Ureter (tissue), 1 donor: ENCODE measurements around the gene DCPS. TPM values are rescaled to one million over a fixed set of nuclear protein-coding genes. Genes with fewer than 3 reads are reported as not detected.
"Not testable (repeated sequence)": the region's sequence is repeated elsewhere in the genome, so short reads cannot be mapped to it uniquely, and the experiment has no call there.

Experiments
- DNase-seq: peaks from one replicate; pipeline ENCODE4 v3.0.0-alpha.2; 2020; ENCODE audit warnings: low spot score
- total RNA-seq: library from RNA; stranded (reverse); gene quantifications from one replicate; pipeline ENCODE4 v1.2.4, GENCODE V29; 2023
- donor health status: DM: yes; HTN: yes; CAD: no.

DCPS gene, protein sequence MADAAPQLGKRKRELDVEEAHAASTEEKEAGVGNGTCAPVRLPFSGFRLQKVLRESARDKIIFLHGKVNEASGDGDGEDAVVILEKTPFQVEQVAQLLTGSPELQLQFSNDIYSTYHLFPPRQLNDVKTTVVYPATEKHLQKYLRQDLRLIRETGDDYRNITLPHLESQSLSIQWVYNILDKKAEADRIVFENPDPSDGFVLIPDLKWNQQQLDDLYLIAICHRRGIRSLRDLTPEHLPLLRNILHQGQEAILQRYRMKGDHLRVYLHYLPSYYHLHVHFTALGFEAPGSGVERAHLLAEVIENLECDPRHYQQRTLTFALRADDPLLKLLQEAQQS
- 23.2 TPM for total RNA-seq

DNA sequence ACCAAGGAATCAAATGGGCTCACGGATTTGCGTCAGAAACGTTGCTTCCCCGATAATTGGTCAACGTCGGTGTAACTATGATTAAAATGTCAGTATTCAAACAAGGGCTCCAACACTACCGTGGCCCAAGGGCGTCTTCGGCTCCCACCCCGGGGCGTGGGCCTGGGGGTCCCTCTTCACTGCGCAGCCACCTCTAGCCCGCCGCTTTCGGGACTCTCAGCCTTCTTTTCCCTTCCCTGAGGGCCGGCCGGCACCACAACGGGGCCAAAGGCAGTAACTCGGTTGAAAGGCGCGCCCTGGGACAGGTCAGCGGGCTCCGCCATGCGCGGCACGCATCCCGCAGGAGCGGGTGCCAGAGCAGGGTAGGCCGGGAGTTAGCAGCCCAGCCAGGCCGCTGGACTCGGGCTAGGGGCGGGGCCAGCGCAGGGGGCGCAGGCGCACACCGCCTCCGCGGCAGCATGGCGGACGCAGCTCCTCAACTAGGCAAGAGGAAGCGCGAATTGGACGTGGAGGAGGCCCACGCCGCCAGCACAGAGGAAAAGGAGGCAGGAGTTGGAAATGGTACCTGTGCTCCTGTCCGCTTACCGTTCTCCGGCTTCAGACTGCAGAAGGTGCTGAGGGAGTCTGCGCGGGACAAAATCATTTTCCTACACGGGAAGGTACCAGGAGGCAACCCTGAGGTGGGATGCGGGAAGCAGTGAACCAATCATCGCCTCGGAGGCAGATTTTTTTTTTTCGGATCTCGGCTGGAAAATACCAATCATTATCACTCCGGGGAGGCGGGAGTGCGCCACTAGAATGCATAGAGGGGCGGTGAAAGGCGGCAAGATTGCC is at the start of gene DCPS:
TSS of gene DCPS (plus strand) at position 438 of the 834 bp plus-strand sequence. CDS start at position 459, 21 bp downstream.
- peak; percentile 90 for DNase-seq

DNA sequence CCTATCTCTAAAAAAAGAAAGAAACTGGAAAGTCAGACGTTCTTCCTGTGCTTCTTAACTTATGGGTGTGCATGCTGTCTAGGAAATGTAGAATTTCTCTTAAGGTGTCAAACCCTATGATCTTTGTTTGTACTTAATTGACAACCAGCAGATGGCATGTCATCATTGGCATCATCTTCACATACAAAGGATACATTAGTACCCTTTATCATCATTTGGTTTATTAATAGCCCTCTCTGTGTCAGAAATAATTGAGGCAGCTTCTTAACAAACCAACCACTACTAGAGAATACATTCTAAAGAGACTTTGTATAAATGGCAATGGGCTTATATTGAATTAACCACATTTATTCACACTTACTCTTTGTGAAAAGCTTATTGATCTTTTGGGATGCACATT is 49.0 kb upstream of the DCPS start:
- DNase-seq, result no peak

DNA sequence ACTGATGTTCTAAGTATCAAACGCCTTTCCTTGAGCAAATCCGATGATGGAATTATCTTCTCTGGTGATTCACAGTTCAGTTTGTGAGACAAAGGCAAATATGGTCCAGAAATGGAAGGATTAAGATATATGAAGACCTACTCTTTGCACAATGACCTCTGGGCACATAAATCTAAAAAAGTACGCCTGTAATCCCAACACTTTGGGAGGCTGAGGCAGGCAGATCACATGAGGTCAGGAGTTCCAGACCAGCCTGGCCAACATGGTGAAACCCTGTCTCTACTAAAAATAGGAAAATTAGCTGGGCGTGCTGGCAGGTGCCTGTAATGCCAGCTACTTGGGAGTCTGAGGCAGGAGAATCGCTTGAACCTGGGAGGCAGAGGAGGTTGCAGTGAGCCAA is 48.4 kb upstream of the DCPS start:
- DNase-seq, result not testable (repeated sequence)

DNA sequence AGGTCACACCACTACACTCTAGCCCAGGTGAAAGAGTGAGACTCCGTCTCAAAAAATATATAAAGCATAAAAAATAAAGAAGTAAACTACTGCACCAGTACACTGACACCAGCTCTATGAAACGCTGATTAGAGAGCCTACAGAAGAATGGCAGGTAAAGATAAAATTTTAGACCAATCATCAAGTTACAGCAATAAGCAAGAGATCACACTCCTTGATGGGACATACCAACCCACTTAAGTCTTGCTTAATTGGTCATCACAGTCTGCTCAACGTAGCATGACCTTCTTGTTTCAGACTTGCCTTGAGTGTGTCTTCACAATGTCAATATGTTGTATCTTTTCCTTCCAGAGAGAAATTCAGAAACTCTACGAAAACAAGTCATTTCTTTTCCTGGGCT is 47.6 kb upstream of the DCPS start:
- DNase-seq, result no peak

DNA sequence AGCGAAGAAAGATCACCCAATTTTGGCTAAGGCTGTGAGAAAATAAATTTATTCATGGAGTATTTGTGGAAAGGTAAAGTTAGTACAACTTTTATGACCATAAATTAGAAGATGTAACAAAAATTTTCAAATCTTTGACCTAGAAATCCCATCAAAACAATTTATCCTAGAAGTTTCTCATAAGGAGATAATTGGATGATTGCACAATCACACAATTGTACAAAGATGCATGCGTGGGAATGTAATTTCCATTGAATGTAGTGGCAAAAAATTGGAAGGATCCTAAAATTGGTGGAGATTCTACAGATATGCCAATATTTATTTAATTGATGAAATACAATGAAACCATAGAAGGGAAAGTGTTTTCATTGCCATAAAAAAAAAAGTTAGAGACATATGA is 46.7 kb upstream of the DCPS start:
- DNase-seq, result no peak

DNA sequence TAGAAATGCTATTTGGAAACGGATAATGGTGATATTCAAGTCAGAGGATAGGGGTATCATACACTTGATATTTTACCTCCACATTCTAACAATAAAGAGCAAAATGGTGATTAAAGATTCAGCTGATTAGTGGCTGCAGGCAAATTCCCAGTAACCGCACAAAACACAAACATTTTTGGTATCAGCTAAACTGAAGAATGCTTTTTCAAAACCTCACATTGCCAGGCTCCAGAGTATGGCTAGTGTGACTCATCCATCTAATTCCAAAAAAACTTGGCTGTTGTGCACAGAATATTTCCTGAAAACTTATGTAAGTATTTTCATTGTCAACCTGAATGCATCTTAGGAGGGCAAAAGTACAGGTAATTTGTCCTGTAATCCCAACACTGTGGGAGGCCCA is 46.1 kb upstream of the DCPS start:
- no peak for DNase-seq

DNA sequence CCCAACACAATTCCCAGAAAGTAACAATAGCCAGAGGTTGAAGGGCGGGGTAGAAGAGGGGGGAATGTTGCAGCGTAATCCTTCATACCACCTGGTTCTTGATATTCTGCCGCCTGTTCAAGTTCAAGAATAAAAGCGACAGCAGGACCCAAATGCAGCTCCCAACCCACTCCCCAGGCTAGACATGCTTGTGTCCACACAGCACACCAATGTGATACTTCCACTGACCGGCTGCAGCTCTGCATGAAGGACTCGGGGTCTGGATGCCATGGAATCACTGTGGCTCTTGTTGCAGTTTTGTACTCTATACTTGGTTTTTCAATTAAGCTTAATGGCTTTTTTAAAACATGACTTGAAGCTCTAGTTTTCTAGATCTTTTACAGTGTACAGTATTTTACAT is 41.6 kb upstream of the DCPS start:
- no peak for DNase-seq

DNA sequence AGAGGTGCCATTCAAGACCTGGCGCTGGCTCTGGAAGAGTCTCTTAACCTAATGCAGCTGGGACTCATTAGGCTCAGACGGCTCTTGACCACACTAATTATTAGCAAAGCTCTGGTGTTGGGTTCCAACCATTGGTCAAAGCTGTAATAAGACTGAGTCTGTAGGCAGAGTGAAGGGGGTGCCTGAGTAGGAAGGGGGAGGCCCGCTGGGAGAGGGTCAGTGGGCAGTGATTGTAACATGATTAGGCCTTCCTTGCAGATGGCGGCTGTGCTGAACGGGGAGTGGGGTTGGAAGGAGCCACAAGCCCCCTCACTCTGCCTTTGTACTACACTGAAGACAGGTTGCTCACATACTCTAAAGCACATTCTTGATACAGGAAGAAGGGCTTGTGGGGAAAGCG is 40.4 kb upstream of the DCPS start:
- DNase-seq, result no peak

DNA sequence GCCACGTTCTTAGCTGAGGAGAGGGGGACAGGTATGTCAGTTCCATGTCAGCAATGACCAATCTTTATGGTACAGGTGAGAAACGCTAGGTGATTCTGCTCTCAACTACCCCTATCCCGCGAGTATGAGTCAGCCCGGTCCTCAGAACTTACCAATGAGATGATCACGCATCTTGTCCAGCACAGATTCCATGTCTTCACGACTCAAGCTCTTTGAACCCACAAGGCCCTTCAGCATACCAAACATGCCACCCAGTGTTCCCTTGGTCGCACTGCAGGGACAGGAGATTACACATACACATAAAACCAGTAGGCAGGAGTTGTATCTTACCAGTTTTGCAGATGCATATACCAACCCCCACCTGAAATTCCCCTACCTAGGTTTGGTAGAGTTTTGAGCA is 38.0 kb upstream of the DCPS start:
- DNase-seq, result no peak

DNA sequence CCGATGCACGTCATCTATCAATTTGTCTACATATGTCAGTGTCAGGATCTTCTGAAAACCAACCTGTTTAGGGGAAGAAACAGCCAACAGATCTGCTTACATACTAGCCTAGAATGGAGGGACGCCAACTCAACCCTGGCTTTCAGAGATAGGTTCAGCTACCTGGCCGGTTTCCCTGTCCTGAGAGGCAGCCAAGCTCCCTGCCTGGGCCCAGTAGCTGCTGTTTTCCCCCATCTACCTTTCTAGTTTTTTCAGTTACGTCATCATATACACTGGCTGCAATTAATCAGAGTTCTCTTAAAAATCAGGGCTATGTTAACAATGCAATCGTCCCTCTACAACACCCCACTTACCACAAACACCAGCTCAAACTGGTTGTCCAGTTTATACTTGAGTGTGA is 36.2 kb upstream of the DCPS start:
- DNase-seq, result no peak

DNA sequence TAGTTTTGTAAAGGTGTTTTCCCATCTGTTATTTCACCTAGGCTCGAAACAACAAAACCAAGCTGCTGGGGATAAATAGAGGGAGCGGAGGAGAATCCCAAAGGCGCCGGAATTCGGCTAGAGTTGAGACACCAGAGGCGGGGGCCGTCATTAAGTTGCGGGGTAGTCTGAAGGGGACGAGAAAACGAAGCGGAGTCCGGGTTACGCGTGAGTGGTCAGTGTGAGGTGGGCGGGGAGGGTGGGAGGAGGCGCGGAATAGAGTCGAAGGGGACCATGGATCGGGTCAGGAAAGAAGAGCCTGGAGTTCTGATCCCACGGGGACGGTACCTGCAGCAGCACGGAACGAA is 35.5 kb upstream of the DCPS start:
- DNase-seq, result no peak

DNA sequence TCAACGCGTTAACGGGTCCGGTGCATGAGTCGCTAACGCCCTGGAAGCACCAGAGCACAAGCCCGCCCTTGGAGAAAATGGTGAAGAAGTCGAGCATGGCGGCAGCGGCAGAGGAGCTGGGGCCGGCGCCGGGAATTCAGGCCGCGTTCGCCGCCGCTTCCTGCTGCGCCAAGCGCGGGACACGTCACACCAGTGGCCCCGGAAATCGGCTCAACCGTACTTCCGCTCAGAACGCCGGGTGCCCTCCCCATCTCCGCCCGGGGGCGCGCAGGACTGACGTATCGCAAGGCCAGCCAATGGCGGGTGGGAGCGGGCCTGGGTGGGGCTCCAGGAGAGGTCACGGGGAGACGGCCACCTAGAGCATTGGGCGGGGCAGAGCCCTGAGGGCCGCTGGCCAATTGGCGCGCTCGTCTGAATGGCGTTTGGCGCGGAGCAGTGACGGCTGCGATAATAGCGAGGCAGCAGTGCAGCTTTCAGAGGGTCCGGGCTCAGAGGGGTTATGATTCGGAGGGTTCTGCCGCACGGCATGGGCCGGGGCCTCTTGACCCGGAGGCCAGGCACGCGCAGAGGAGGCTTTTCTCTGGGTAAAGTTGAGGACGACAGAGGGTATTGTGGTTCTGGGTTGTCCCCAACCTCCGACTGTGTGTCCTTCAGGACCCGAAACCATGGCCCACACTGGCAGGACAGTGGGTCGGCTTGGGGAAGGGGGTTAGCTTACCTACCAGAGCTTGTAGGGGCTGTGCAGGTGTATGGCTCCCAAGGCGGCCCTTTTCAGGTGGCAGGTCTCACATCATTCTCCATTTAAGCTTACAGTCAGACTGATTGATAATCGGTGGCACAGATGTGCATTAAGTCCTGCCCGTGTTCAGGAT is 34.9 kb upstream of the DCPS start, which contains the start of the genes FOXRED1 and SRPRA:
TSS of gene FOXRED1 (plus strand) at position 447 of the 872 bp plus-strand sequence. CDS start at position 500, 53 bp downstream.
TSS of gene SRPRA (minus strand) at position 188 of the 872 bp plus-strand sequence. CDS start at position 97, 91 bp downstream.
- DNase-seq, result peak; percentile 100

DNA sequence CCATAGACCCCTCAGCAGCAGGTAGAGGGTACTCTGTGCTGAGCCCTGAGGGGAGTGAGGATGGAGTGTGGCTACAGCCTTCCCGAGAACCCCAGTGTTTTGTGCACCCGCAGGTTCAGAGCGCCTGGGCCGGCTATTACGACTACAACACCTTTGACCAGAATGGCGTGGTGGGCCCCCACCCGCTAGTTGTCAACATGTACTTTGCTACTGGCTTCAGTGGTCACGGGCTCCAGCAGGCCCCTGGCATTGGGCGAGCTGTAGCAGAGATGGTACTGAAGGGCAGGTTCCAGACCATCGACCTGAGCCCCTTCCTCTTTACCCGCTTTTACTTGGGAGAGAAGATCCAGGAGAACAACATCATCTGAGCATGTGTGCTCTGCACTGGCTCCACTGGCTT is 26.5 kb upstream of the DCPS start:
- no peak for DNase-seq

DNA sequence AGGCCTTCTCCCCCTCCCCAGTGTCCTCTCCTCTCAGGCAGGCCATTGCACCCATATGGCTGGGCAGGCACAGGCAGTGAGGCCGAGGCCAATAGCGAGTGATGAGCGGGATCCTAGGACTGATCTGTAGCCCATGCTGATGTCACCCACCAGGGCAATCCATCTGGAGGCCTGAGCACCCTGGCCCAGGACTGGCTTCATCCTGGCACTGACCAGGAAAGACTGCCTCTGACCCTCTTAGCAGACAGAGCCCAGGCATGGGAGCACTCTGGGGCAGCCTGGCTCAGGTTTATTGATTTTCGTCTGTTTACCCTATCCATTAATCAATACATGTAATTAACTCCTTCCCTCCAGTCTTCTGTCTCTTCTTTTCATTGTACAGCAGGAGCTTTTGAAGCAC is 26.1 kb upstream of the DCPS start:
- no peak for DNase-seq

DNA sequence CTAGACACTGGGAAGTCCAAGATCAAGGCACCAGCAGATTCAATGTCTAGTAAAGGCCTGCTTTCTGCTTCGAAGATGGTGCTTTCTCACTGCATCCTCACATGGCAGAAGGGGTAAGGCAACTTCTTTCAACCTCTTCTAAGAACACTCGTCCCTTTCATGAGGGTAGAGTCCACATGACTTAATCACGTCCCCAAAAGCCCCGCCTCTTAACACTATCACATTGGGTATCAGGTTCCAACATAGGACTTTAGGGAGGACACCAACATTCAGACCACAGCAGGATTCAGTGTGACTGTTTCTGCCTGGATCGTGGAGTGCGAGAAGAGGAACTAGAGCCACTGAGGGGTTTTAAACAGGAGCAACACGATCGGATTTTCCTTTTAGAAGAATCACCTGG is 24.7 kb upstream of the DCPS start:
- DNase-seq, result no peak

DNA sequence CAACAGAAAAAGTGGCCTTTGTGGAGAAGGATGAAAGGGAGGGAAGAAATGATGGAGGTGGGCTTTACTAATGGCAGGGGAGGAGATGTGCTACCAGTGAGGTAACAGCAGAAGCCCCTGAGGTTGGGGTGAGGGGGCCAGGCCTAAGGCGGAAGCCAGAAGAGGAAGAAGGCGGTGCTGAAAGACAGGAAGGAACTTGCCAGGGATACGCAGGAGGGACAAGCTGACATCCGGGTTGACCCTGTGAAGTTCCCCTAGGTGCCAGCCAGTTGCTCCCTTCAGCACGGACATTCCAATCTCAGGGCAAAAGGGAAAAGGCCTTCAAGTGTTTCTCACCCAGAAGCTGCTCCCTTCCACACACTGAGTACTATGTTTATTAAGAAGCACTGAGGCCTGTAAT is 23.3 kb upstream of the DCPS start:
- DNase-seq, result no peak

DNA sequence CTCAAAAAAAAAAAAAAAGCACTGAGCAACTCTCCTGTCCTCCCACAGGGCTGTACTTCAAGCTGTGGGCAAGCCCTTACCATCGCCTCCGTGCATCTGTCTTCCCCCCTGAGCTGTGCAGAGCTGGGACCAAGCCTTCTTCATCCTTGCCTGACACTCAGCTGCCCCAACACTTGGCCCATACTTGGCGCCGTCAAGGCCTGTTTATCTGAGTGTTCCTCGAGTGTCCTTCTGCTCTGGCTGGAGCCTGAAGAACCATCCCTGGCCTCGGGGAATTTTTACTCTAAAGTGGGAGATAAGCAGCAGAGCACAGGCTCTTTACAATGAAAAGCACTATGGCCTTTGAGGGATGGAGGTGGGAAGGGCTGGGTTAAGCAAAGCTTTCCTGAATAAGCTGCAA is 22.6 kb upstream of the DCPS start:
- DNase-seq, result no peak

DNA sequence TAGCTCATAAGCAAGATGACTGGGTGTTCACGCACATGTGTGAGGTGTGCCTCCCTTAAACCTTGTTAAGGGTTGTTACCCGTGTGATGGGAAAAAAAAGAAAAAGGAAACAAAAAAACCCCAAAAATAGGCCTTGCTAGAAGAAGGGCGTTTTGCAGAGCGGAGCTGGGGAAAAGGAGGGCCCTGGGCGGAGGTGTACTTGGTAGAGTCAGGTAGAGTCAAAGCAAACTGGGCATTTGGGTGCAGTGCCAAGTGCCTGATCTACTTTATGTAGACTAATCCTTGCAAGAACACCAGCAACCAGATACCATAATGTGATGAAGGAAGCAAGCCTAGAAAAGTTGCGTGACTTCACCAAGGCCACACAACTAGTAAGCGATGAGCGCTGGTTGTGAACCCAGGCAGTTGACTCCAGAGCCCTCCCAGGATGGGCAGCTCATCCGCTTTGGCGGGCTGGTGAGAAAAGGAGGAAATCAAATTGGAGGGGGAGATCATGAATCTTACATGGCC is 22.1 kb upstream of the DCPS start:
- no peak for DNase-seq

DNA sequence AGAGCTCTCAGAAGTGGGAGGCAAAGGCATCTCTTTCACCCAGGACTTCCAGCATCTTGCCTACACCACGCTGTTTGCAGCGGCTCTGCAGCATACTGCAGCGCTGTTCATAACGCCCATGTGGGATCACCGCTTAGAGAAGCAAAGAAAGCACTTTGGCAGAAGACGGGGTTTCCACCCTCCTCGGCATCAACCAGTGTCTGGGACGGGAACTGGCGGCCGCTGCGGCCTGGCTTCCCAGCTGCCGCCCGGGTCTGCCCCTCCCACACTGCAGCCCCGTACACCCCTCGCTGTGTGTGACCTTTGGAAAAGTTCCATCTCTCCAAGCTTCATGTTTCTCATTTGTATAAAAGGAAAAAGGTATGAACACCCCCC is 21.5 kb upstream of the DCPS start:
- DNase-seq, result no peak

DNA sequence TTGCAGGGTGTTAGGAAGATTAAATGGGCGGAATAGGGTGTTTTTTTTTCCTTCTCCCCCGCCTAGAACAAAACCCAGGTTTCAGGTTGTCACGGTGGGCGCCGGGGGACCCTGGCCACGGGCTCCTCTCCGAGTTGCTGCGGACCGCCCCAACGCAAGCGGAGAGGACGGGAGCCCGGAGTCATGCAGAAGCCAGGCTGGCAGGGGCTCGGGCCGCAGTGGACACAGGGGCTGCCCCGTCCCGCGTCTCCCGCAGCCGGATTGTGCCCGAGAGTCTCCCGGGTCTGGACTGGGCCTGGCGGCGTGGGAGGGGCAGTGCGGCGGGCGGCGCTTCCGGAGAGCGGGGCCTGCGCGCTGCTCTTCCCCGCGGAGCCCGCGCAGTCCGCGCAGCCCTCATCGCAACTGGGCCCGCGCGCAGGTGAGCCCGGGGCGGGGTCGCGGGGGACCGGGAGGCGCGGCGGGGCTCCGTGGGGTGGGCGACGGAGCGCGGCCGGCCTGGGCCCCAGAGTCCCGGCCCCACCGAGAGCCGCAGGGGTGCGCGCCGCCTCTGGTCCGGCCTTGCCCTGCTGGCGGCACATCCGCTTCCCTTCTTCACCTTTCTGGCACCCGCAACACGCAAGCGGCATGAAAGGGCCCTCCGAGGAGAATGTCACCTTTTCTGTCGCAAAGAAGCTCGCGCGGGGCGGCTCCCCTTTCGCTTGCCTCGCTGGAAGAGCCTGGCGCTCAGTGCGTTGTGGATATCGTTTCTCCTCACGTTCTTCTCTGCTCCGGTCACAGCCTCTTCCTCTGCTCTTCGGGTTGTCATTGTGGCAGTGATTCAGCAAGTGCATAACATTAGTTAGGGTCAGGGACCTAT is 20.9 kb upstream of the DCPS start, which contains the start of gene TIRAP:
TSS of gene TIRAP (plus strand) at position 358 of the 856 bp plus-strand sequence. CDS start 7,802 bp downstream, outside the sequence.
- peak; percentile 67 for DNase-seq

DNA sequence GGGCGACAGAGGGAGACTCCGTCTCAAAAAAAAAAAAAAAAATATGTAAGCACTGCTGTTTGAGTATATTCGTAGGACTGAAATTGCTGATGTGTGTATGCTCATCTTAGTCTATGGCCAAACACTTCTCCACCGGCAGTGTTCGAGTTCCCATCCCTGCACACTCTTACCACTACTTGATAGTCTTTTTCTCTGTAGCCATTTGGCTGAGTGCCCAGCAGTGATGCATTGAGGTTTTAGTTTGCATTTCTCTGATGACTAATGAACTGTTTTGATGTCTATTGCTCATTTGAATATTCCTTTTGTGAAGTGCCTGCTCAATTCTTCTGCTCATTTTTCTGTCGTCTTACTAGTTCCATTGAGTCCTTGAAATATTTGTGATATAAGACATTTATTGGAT is 19.0 kb upstream of the DCPS start:
- DNase-seq, result peak; percentile 79
